K562 (cell line): ENCODE measurements around the gene DPYSL4. TPM values are rescaled to one million over a fixed set of nuclear protein-coding genes. Genes with fewer than 3 reads are reported as not detected.

Experiments
- ATAC-seq: fragments of 200-7000 bp; cut with Tn5 transposase; 3 replicates; pipeline ENCODE4 v1.9.1; 2020; ENCODE audit warnings: moderate library complexity
- BruUV-seq: library from RNA; stranded (reverse); fragments of 400-500 nt; replicated peaks from 2 replicates; lab custom pipeline; 2021; lab: Mats Ljungman, UMichigan
- CTCF ChIA-PET: fragments of 300-600 bp; formaldehyde crosslinking; extraction: SDS; loops from one replicate; lab custom pipeline; 2021; ENCODE audit warnings: low intra/inter-chr PET ratio; lab: Yijun Ruan, JAX
- POLR2A ChIA-PET: fragments of 300-600, 350-650 bp; sonication (Branson Sonifier 250); formaldehyde crosslinking; extraction: SDS; loops from one replicate; lab custom pipeline; 2021; ENCODE audit warnings: antibody characterized with exemption, inconsistent platforms; lab: Yijun Ruan, JAX
- DNase-seq, 4 experiments: peaks; one replicate each; pipeline versions ENCODE4 v3.0.0 to v3.0.0-alpha.2; 2011 to 2018; ENCODE audit warnings: low spot score in 3 of 4, mixed read lengths in 3 of 4; ENCODE audit errors: extremely low read depth in 1 of 4
- FAIRE-seq: peaks from 2 replicates; lab custom pipeline; 2011; peaks lifted over from hg19 to GRCh38; lab: Jason Lieb, UNC
- H2AFZ ChIP-seq: 2 replicates; pipeline ENCODE4 v1.6.0; 2011; ENCODE audit warnings: low read depth, low read length, control low read depth, inconsistent platforms
- H3K27ac ChIP-seq: fragments of 200-600 bp; 3 replicates; pipeline ENCODE4 v1.8.0; 2011; ENCODE audit warnings: low read depth, mild to moderate bottlenecking, control low read depth, inconsistent platforms, low read length, moderate library complexity, mixed read lengths; ENCODE audit errors: extremely low read depth
- H3K27me3 ChIP-seq, 2 experiments: fragments of 300-600 bp in 1 of 2; 2 replicates in 1 of 2; 3 replicates in 1 of 2; pipeline versions ENCODE4 v1.6.0 to v1.8.0; 2011; ENCODE audit warnings: inconsistent platforms in 2 of 2, low read length in 2 of 2, mild to moderate bottlenecking in 1 of 2, mixed read lengths in 1 of 2, moderate library complexity in 1 of 2; ENCODE audit not compliant: control insufficient read depth in 2 of 2, insufficient read depth in 2 of 2
- H3K36me3 ChIP-seq: fragments of 300-600 bp; 3 replicates; pipeline ENCODE4 v1.8.0; 2011; ENCODE audit warnings: mild to moderate bottlenecking, low read length, inconsistent platforms; ENCODE audit not compliant: control insufficient read depth, insufficient read depth
- H3K4me1 ChIP-seq, 2 experiments: fragments of 200-600 bp in 1 of 2; replicated peaks in 1 of 2; 2 replicates in 1 of 2; 3 replicates in 1 of 2; pipeline versions ENCODE4 v1.5.1 to v1.8.0; 2011; ENCODE audit warnings: inconsistent platforms in 2 of 2, low read length in 2 of 2, mild to moderate bottlenecking in 1 of 2, mixed read lengths in 1 of 2, moderate library complexity in 1 of 2; ENCODE audit not compliant: control insufficient read depth in 2 of 2, insufficient read depth in 2 of 2
- H3K4me2 ChIP-seq: 2 replicates; pipeline ENCODE4 v1.6.1; 2011; ENCODE audit warnings: low read length, control low read depth, inconsistent platforms, mixed read lengths; ENCODE audit not compliant: insufficient read depth
- H3K4me3 ChIP-seq: fragments of 200-600 bp; sonication (generic), shearing (Covaris generic); 2 replicates; pipeline ENCODE4 v1.5.1; 2016; ENCODE audit warnings: control low read depth, inconsistent platforms
- H3K79me2 ChIP-seq: fragments of 200-600 bp; 3 replicates; pipeline ENCODE4 v1.8.0; 2011; ENCODE audit warnings: low read length, inconsistent platforms; ENCODE audit not compliant: control insufficient read depth, insufficient read depth
- H3K9ac ChIP-seq, 2 experiments: 2 replicates each; pipeline versions ENCODE4 v1.6.0 to v1.6.1; 2011; ENCODE audit warnings: low read depth in 2 of 2, low read length in 2 of 2, control low read depth in 1 of 2, inconsistent platforms in 1 of 2, mild to moderate bottlenecking in 1 of 2, mixed read lengths in 1 of 2; ENCODE audit not compliant: insufficient read depth in 1 of 2
- H3K9me1 ChIP-seq: one replicate; pipeline ENCODE4 v1.6.0; 2011; ENCODE audit warnings: inconsistent platforms, mild to moderate bottlenecking, low read length, moderate library complexity; ENCODE audit not compliant: control insufficient read depth, insufficient read depth
- H3K9me3 ChIP-seq: replicated peaks from 2 replicates; pipeline ENCODE4 v1.5.1; 2011; ENCODE audit warnings: low read depth, low read length, inconsistent platforms; ENCODE audit not compliant: control insufficient read depth, insufficient read depth
- H4K20me1 ChIP-seq: replicated peaks from 2 replicates; pipeline ENCODE4 v1.6.1; 2011; ENCODE audit warnings: low read length, inconsistent platforms, mixed read lengths; ENCODE audit not compliant: control insufficient read depth, insufficient read depth
- ARID3B ChIP-seq: fragments of 250-450 bp; sonication (Bioruptor Pico); IDR thresholded peaks from 2 replicates; pipeline ENCODE4 v1.4.0; 2020; ENCODE audit warnings: borderline replicate concordance
- BRCA1 ChIP-seq, 2 experiments: fragments of 450-650 bp in 1 of 2; sonication (generic) in 1 of 2; formaldehyde crosslinking in 1 of 2; IDR thresholded peaks; 2 replicates each; pipeline versions ENCODE4 v1.5.0 to v1.6.1; 2017 to 2020; ENCODE audit warnings: mild to moderate bottlenecking in 1 of 2, missing genetic modification reagents in 1 of 2
- GABPB1 ChIP-seq: sonication (generic); formaldehyde crosslinking; IDR thresholded peaks from 2 replicates; pipeline ENCODE4 v1.8.0; 2022; ENCODE audit warnings: mild to moderate bottlenecking, missing genetic modification reagents
- HEY1 ChIP-seq: fragments of 250-450 bp; sonication (Bioruptor Pico); IDR thresholded peaks from 2 replicates; pipeline ENCODE4 v1.5.0; 2020; ENCODE audit warnings: mild to moderate bottlenecking, moderate library complexity, borderline replicate concordance
- JUNB ChIP-seq: fragments of 450-650 bp; formaldehyde crosslinking; conservative IDR thresholded peaks from 2 replicates; pipeline ENCODE4 v1.4.0; 2020; ENCODE audit warnings: mild to moderate bottlenecking
- MED1 ChIP-seq: sonication (generic); formaldehyde crosslinking; IDR thresholded peaks from 2 replicates; pipeline ENCODE4 v1.8.1; 2023; ENCODE audit warnings: missing genetic modification reagents, borderline replicate concordance
- POLR3G ChIP-seq: IDR thresholded peaks from 2 replicates; pipeline ENCODE4 v1.6.1; 2011; ENCODE audit not compliant: insufficient read length, insufficient replicate concordance; ENCODE audit errors: extremely low read depth
- POU5F1 ChIP-seq: fragments of 150-350 bp; IDR thresholded peaks from 2 replicates; pipeline ENCODE4 v1.6.1; 2014; ENCODE audit warnings: borderline replicate concordance, low read length, low read depth, mild to moderate bottlenecking; ENCODE audit not compliant: partially characterized antibody
- PREB ChIP-seq: sonication (generic); formaldehyde crosslinking; IDR thresholded peaks from 2 replicates; pipeline ENCODE4 v1.8.1; 2023; ENCODE audit warnings: mild to moderate bottlenecking, missing genetic modification reagents
- SMARCE1 ChIP-seq: fragments of 450-650 bp; IDR thresholded peaks from 2 replicates; pipeline ENCODE4 v1.7.1; 2016; ENCODE audit warnings: mild to moderate bottlenecking
- TAF1 ChIP-seq: IDR thresholded peaks from 2 replicates; pipeline ENCODE4 v1.6.1; 2011; ENCODE audit warnings: mild to moderate bottlenecking, low read length, moderate library complexity; ENCODE audit not compliant: insufficient read depth, control insufficient read depth, severe bottlenecking; ENCODE audit errors: extremely low read depth
- TAF15 ChIP-seq: fragments of 200-400 bp; formaldehyde crosslinking; IDR thresholded peaks from 2 replicates; pipeline ENCODE4 v1.6.1; 2017; ENCODE audit warnings: mild to moderate bottlenecking, low read depth, low read length, moderate library complexity
- TAL1 ChIP-seq: fragments of 450-650 bp; IDR thresholded peaks from 2 replicates; pipeline ENCODE4 v1.6.1; 2016; ENCODE audit warnings: mild to moderate bottlenecking
- TCF15 ChIP-seq: fragments of 250-450 bp; sonication (Bioruptor Pico); IDR thresholded peaks from 2 replicates; pipeline ENCODE4 v1.8.0; 2022; ENCODE audit warnings: moderate library complexity, mild to moderate bottlenecking, inconsistent platforms
- TRIM28 ChIP-seq: fragments of 450-650 bp; IDR thresholded peaks from 2 replicates; pipeline ENCODE4 v1.6.1; 2017
- ZNF175 ChIP-seq: fragments of 200-800 bp; sonication (Bioruptor generic); IDR thresholded peaks from 2 replicates; pipeline ENCODE4 v1.6.1; 2016; ENCODE audit warnings: low read depth, mild to moderate bottlenecking, missing genetic modification characterization, missing compliant biosample characterization
- ZNF449 ChIP-seq: fragments of 250-450 bp; sonication (Bioruptor Pico); IDR thresholded peaks from 2 replicates; pipeline ENCODE4 v1.8.0; 2022; ENCODE audit warnings: moderate library complexity, mild to moderate bottlenecking, inconsistent platforms
- WGBS: fragments of 100-300 bp; shearing (Covaris generic); methylation state at CpG from one replicate; pipeline ENCODE4 v1.1.6; 2016; ENCODE audit warnings: low coverage, mixed read lengths; ENCODE audit not compliant: insufficient coverage; ENCODE audit errors: missing lambda C conversion rate; 5-methylcytosine and 5-hydroxymethylcytosine counted together
- in situ Hi-C: fragments of 300-500 bp; cut with MboI; formaldehyde crosslinking; loops from 4 replicates; pipeline ENCODE4 v1.15.0; 2018; ENCODE audit warnings: inconsistent platforms, mixed read lengths
- intact Hi-C: fragments of 100-400 bp; cut with micrococcal nuclease; formaldehyde crosslinking; loops from 2 replicates; pipeline ENCODE4 v1.14.2; 2022
- polyA plus RNA-seq, 8 experiments: library from polyadenylated mRNA; depleted of rRNA in 4 of 8; stranded (reverse) in 5 of 8; unstranded in 3 of 8; fragments of >200 nt; fragmentation: Nextera tagmentation in 2 of 8; fragmentation: Illumina TruSeq in 1 of 8; extraction: Ambion mirVana in 2 of 8; extraction: Trizol in 1 of 8; gene quantifications; 2 replicates each; pipeline versions ENCODE4 v1.2.1 to v1.2.3, GENCODE V29; 2011 to 2014; ENCODE audit warnings: inconsistent platforms in 1 of 8, missing spikeins in 1 of 8
- total RNA-seq, 7 experiments: library from RNA; depleted of rRNA in 6 of 7; stranded (reverse); fragments of >200 nt in 6 of 7; fragmentation: Illumina TruSeq in 2 of 7; extraction: Trizol in 2 of 7; gene quantifications; 2 replicates each; pipeline versions ENCODE4 v1.2.1 to v1.2.3, GENCODE V29; 2011 to 2021; ENCODE audit warnings: low replicate concordance in 1 of 7

Gene DPYSL4
- total and polyA plus RNA-seq, 9 of the 15 experiments (the other 6 are each of a cell fraction or from before 2014, with no cell fraction given), result 0.03 TPM; not detected in 8

- POLR2A ChIA-PET, result no interaction called here
- BruUV-seq, result no TSS peak
- H3K4me3 ChIP-seq, result no peak overlapping the region
- in situ Hi-C loops (no loop called here), intact Hi-C loops (no loop called here)
- no peak for ATAC-seq
- no peaks in the 10 kb centered on the region for H3K9me1 ChIP-seq
- CTCF ChIA-PET, result no interaction called here
- H3K27me3 ChIP-seq, result peaks cover 0 to 64% of the 10 kb centered on the region in 2 experiments; a peak in 2 of 5 replicates
- no peaks in the 10 kb centered on the region for H3K36me3 ChIP-seq
- H2AFZ ChIP-seq, result no peak overlapping the region
- no peaks in the 10 kb centered on the region for H3K79me2 ChIP-seq
- H3K4me2 ChIP-seq, result no peak overlapping the region
- no peak for DNase-seq
- no peak overlapping the region for H3K27ac ChIP-seq
- 13% methylated on average over 6 of the region's 34 CpGs for WGBS
- H3K4me1 ChIP-seq, result peaks cover 0 to 8% of the 10 kb centered on the region in 2 experiments; a peak in 1 of 5 replicates
- no peak overlapping the region for H3K9ac ChIP-seq
- TF ChIP-seq HEY1 (CRISPR knock-in tag) (no peak), GABPB1 (CRISPR knock-in tag) (no peak), SMARCE1 (no peak), POLR3G (no peak), JUNB (CRISPR knock-in tag) (no peak), TAF1 (no peak), ARID3B (CRISPR knock-in tag) (no peak), PREB (CRISPR knock-in tag) (no peak), TRIM28 (no peak), BRCA1 (IDR thresholded peaks at IDR 0.05) (no peak), BRCA1 (CRISPR knock-in tag; IDR thresholded peaks at IDR 0.05) (no peak), ZNF449 (CRISPR knock-in tag) (no peak), MED1 (CRISPR knock-in tag) (no peak), TAF15 (no peak), TCF15 (CRISPR knock-in tag) (no peak), TAL1 (no peak), POU5F1 (no peak), ZNF175 (CRISPR knock-in tag) (no peak)
- H3K9me3 ChIP-seq, result no peaks in the 10 kb centered on the region
- H4K20me1 ChIP-seq, result no peaks in the 10 kb centered on the region
- no peak for FAIRE-seq
Measured at GRCh38 chr10:132203256-132204077, 16.7 kb downstream of the DPYSL4 start.
